Activated CD4-positive, alpha-beta memory T cell treated with anti-CD3 and anti-CD28 coated beads, Interleukin-2, amount 10 ng/mL, durations not matched to agents 7 days and 5 days (primary cell): ENCODE results near the gene PPP1R16B. TPM values are rescaled to one million over a fixed set of nuclear protein-coding genes. Genes with fewer than 3 reads are reported as not detected.
"Not testable (repeated sequence)": the region's sequence is repeated elsewhere in the genome, so short reads cannot be mapped to it uniquely, and the experiment has no call there.

Source experiments
- CTCF ChIA-PET: fragments of 350-600 bp; sonication (Branson Sonifier 250); formaldehyde crosslinking; loops from one replicate; lab custom pipeline; 2021; ENCODE audit warnings: antibody characterized with exemption, inconsistent platforms; lab: Charles Lee
- POLR2A ChIA-PET: fragments of 350-600 bp; sonication (Branson Sonifier 250); formaldehyde crosslinking; loops from one replicate; lab custom pipeline; 2021; ENCODE audit warnings: antibody characterized with exemption; lab: Charles Lee
- DNase-seq: peaks from one replicate; pipeline ENCODE4 v3.0.0-alpha.2; 2020
- H3K27ac Mint-ChIP-seq: one replicate; pipeline ENCODE4 v1.8.0; 2021; ENCODE audit warnings: mild to moderate bottlenecking, mixed read lengths
- H3K27me3 Mint-ChIP-seq: one replicate; pipeline ENCODE4 v1.8.0; 2021; ENCODE audit warnings: mixed read lengths
- H3K36me3 Mint-ChIP-seq: one replicate; pipeline ENCODE4 v1.8.0; 2021; ENCODE audit warnings: low read depth, mixed read lengths
- H3K4me1 Mint-ChIP-seq: one replicate; pipeline ENCODE4 v1.8.0; 2021; ENCODE audit warnings: mixed read lengths
- H3K4me3 Mint-ChIP-seq: one replicate; pipeline ENCODE4 v1.8.0; 2021; ENCODE audit warnings: mild to moderate bottlenecking, mixed read lengths
- H3K9me3 Mint-ChIP-seq: one replicate; pipeline ENCODE4 v1.8.0; 2021; ENCODE audit warnings: mixed read lengths
- total RNA-seq, 2 experiments: library from RNA; stranded (reverse); gene quantifications; one replicate each; pipeline ENCODE4 v1.2.3, GENCODE V29; 2021

The PPP1R16B gene
- total RNA-seq, 2 experiments from 2014 or later = 113 to 119 TPM

DNA sequence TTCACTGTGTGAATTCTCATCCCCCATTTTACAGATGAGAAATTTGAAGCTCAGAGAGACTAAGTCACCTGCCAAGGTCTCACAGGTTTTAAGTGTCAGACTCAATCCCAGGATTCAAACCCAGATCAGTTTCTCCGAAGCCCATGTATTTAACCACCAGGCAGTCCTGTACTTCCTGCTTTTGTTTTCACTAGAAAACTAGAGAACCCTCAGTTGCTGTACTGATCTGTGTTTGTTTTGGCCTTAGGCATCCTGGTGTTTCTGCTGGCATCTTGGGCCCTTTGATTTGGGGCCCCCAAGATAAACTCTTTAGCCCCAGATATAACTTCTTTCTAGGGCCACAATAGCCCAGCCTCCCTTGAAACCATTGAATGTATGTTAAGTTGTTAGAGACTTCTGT lies 36.5 kb downstream of the PPP1R16B start:
- ChIA-PET POLR2A (interaction anchor here (1.3 to 5.3 kb wide), 6 partner anchors 10 to 84 kb away, joined by 3 to 60 read pairs (median 4); partner anchors contain the start of genes FAM83D and PPP1R16B), CTCF (interaction anchor here (0.7 to 1.9 kb wide), 2 partner anchors 35 to 121 kb away, joined by 4 to 5 read pairs; no protein-coding TSS in a partner anchor)
- H3K4me1 Mint-ChIP-seq = peaks cover 70% of the 10 kb centered on the region
- no peak for DNase-seq
- peak overlapping the region; percentile 49 for H3K4me3 Mint-ChIP-seq
- no peaks in the 10 kb centered on the region for H3K27me3 Mint-ChIP-seq
- peak overlapping the region; percentile 80 for H3K27ac Mint-ChIP-seq
- H3K9me3 Mint-ChIP-seq = no peaks in the 10 kb centered on the region
- H3K36me3 Mint-ChIP-seq = peaks cover 63% of the 10 kb centered on the region

DNA sequence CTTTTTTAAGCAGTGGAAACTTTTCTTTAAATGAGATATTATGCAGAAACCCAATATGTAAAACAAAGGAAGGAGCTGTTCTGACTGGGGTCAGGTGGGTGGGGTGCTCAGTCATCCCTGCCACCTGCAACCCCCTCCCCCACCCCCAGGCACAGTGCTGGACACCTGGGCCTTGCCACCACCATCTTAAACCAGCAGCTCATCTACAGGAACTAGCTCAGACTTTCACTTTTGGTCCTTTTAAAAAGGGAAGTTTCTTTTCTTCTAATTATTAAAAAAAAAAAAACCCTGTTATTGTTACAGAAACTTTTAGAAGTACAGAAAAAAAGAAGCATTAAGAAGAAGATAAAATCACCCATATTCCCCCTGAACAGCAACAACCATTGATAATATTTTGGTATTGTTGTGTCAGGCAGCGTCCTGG lies 37.1 kb downstream of the PPP1R16B start:
- Mint-ChIP-seq H3K9me3 (no peaks in the 10 kb centered on the region), H3K36me3 (peaks cover 67% of the 10 kb centered on the region), H3K4me1 (peaks cover 74% of the 10 kb centered on the region), H3K27me3 (no peaks in the 10 kb centered on the region), H3K4me3 (peak overlapping the region; percentile 8), H3K27ac (peak overlapping the region; percentile 80)
- ChIA-PET CTCF (interaction anchor here (0.5 to 1.9 kb wide), 6 partner anchors 8 to 121 kb away, joined by 3 to 5 read pairs (median 4); partner anchors contain the start of gene PPP1R16B), POLR2A (interaction anchor here (1.2 to 5.3 kb wide), 8 partner anchors 11 to 84 kb away, joined by 3 to 60 read pairs (median 4); partner anchors contain the start of genes FAM83D and PPP1R16B)
- peak; percentile 39 for DNase-seq

DNA sequence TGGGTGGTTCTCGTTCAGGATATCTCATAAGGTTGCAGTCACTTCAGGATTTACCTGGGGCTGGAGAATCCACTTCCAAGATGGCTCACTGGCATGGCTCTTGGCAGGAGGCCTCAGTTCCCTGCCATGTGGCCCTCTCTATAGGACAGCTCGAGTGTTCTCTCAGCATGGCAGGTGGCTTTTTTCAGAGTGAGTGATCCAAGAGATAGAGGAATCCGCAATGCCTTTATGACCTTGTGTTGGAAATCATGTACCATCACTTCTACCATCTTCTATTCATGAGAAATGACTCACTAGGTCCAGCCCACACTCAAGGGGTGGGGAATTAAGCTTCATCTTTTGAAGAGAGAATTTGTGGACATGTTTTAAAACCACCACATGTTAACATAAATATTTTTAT lies 37.8 kb downstream of the PPP1R16B start:
- H3K4me1 Mint-ChIP-seq = peaks cover 78% of the 10 kb centered on the region
- CTCF ChIA-PET = interaction anchor here (0.9 to 1.9 kb wide), 5 partner anchors 9 to 38 kb away, joined by 4 to 5 read pairs (median 4); partner anchors contain the start of gene PPP1R16B
- POLR2A ChIA-PET = interaction anchor here (1.1 to 5.3 kb wide), 6 partner anchors 10 to 83 kb away, joined by 3 to 60 read pairs (median 4); partner anchors contain the start of genes FAM83D and PPP1R16B
- H3K27me3 Mint-ChIP-seq = no peaks in the 10 kb centered on the region
- no peaks in the 10 kb centered on the region for H3K9me3 Mint-ChIP-seq
- peak overlapping the region; percentile 14 for H3K4me3 Mint-ChIP-seq
- peak overlapping the region; percentile 80 for H3K27ac Mint-ChIP-seq
- DNase-seq = no peak
- peaks cover 70% of the 10 kb centered on the region for H3K36me3 Mint-ChIP-seq

DNA sequence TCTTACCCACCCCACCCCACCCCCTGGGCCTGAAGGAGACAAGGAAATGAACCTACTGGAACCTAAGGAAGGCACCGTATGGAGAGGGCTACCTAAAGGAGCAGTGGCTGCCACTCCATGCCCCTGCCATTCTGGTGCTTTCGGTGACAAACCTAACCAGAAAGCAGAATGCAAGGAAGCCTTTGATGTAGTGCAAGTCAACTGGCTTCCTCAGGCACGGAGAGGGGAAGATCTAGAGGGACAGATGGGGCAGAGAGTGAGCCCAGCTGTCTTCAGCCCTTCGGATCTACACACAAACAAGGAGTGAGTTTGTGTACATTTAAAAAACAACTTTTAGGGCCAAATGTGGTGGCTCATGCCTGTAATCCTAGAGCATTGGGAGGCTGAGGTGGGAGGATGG lies 39.5 kb downstream of the PPP1R16B start:
- H3K36me3 Mint-ChIP-seq = peaks cover 72% of the 10 kb centered on the region

DNA sequence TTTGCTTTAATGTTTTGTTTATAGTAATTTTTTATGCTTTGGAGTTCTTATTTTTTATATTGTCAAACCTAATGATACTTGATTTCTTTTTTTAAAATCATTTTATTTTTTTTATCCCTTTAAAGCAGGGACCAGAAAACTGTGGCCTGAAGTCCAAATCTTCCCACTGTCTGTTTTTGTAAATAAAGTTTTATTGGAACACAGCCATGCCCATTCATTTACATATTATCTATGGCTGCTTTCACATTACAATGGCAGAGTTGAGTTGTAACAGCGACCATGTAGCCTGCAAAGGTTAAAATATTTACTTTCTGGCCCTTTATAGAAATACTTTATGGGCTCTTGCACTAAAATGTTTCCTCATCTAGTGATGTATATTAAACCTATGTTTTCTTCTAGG lies 42.3 kb downstream of the PPP1R16B start:
- peaks cover 75% of the 10 kb centered on the region for H3K36me3 Mint-ChIP-seq
- ChIA-PET CTCF (no interaction called here), POLR2A (no interaction called here)
- no peak for DNase-seq
- no peak overlapping the region for H3K4me3 Mint-ChIP-seq
- no peaks in the 10 kb centered on the region for H3K9me3 Mint-ChIP-seq
- peaks cover 59% of the 10 kb centered on the region for H3K4me1 Mint-ChIP-seq
- H3K27me3 Mint-ChIP-seq = no peaks in the 10 kb centered on the region
- no peak overlapping the region for H3K27ac Mint-ChIP-seq

More for the DNA sequence above, 39.5 kb downstream of the PPP1R16B start:
- no peak overlapping the region for H3K4me3 Mint-ChIP-seq
- no peaks in the 10 kb centered on the region for H3K9me3 Mint-ChIP-seq
- ChIA-PET POLR2A (interaction anchor here (0.8 to 5.3 kb wide), 3 partner anchors 12 to 39 kb away, joined by 3 to 60 read pairs (median 57); partner anchors contain the start of gene PPP1R16B), CTCF (interaction anchor here (1.3 kb wide), 2 partner anchors 15 to 48 kb away, joined by 3 to 4 read pairs; no protein-coding TSS in a partner anchor)
- H3K27ac Mint-ChIP-seq = peak overlapping the region; percentile 68
- DNase-seq = no peak
- H3K4me1 Mint-ChIP-seq = peaks cover 80% of the 10 kb centered on the region
- no peaks in the 10 kb centered on the region for H3K27me3 Mint-ChIP-seq

DNA sequence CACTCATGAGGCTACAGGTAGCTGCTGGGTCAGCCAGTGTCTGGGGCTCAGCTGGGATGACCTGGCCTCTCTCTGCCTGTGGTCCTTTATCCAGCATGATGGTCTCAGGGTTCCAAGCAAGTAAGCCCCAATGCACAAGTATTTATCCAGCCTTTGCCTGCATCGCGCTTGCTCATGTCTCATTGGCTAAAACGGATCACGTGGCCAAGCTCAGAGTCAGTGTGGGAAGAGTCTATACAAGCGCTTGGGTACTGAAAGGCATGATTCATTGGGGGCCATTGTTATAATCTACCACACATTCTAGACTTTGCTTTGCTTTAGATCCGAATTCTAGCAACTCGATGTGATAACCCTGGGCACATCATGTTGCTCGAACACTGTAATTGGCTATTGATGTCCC lies 48.3 kb downstream of the PPP1R16B start:
- no peak overlapping the region for H3K4me3 Mint-ChIP-seq
- DNase-seq = no peak
- H3K36me3 Mint-ChIP-seq = peaks cover 66% of the 10 kb centered on the region
- H3K9me3 Mint-ChIP-seq = no peaks in the 10 kb centered on the region
- no peak overlapping the region for H3K27ac Mint-ChIP-seq
- no peaks in the 10 kb centered on the region for H3K27me3 Mint-ChIP-seq
- ChIA-PET CTCF (interaction anchor here (1.3 kb wide), 1 partner anchor 196 kb away, joined by 4 read pairs; no protein-coding TSS in a partner anchor), POLR2A (interaction anchor here (1.0 to 1.2 kb wide), 2 partner anchors 9 to 11 kb away, joined by 3 to 4 read pairs; no protein-coding TSS in a partner anchor)
- H3K4me1 Mint-ChIP-seq = peaks cover 60% of the 10 kb centered on the region

DNA sequence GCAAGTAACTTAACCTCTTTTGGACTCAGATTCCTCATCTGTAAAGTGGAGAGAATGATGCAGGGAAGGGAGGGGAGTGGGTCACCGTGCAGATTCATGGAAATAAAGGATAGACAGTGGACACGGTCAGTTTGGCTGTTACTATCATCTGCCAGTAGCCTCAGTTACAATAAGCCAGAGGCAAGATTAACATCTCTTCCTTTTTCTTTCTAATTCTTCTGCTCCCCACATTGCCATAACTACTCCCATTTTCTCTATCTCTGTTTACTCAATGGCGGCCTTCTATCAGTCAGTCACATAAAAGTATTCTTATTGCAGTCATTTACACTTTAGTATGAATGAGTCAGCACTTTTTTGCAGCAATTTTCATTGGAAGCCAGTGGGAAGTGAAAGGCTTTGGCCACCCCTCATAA lies 49.2 kb downstream of the PPP1R16B start:
- Mint-ChIP-seq H3K4me3 (no peak overlapping the region), H3K9me3 (no peaks in the 10 kb centered on the region), H3K36me3 (peaks cover 58% of the 10 kb centered on the region), H3K4me1 (peaks cover 61% of the 10 kb centered on the region), H3K27ac (no peak overlapping the region), H3K27me3 (no peaks in the 10 kb centered on the region)
- no peak for DNase-seq
- CTCF ChIA-PET = interaction anchor here (1.3 kb wide), 1 partner anchor 195 kb away, joined by 4 read pairs; no protein-coding TSS in a partner anchor
- POLR2A ChIA-PET = interaction anchor here (0.8 to 1.1 kb wide), 2 partner anchors 9 to 50 kb away, joined by 3 read pairs; partner anchors contain the start of gene PPP1R16B

DNA sequence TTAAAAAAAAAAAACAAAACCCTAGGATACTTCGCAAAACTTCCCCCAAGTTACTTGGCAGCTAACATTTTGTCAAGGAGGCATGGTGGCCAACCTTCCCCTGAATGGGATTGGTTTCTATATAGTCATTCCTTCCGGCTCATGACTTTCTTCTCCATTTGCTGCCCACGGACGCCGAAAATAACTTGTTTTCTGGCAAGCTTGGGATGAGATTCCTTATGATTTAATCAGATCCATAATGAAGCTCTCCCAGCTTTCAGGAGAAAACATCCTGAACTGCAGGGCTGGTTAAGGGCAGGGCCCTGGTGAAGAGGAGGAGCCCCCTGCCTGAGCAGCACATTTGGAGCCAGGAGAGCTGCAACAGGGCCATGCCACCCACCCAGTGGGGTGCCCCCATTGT lies 49.9 kb downstream of the PPP1R16B start:
- no peak overlapping the region for H3K27ac Mint-ChIP-seq
- POLR2A ChIA-PET = interaction anchor here (0.8 to 1.5 kb wide), 3 partner anchors 10 to 50 kb away, joined by 3 to 6 read pairs (median 3); partner anchors contain the start of gene PPP1R16B
- H3K36me3 Mint-ChIP-seq = peaks cover 51% of the 10 kb centered on the region
- H3K27me3 Mint-ChIP-seq = no peaks in the 10 kb centered on the region
- peaks cover 64% of the 10 kb centered on the region for H3K4me1 Mint-ChIP-seq
- CTCF ChIA-PET = interaction anchor here (1.3 kb wide), 2 partner anchors 12 to 194 kb away, joined by 3 to 4 read pairs; no protein-coding TSS in a partner anchor
- H3K4me3 Mint-ChIP-seq = no peak overlapping the region
- DNase-seq = no peak
- H3K9me3 Mint-ChIP-seq = no peaks in the 10 kb centered on the region

DNA sequence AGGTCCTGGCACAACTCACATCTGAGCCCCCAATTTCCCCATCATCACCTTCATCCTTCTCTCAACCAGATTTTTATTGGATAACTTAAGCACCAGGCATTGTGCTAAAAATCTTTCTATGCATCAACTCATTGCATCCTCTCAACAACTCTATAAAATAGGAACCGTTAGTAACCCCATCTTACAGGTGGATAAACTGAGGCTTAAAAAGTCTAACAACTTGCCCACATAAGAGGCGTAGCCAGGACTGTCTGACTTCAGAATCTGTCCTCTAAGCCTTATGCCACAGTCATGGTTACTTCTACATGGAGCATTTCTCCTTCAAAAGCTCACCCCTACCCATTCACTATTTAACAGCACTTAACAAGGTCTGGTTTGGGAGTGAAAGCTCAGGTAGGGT lies 51.1 kb downstream of the PPP1R16B start:
- Mint-ChIP-seq H3K27ac (peak overlapping the region; percentile 52), H3K27me3 (no peaks in the 10 kb centered on the region), H3K4me1 (peaks cover 73% of the 10 kb centered on the region), H3K9me3 (no peaks in the 10 kb centered on the region), H3K36me3 (peaks cover 49% of the 10 kb centered on the region), H3K4me3 (no peak overlapping the region)
- no peak for DNase-seq
- ChIA-PET POLR2A (interaction anchor here (1.1 to 1.5 kb wide), 3 partner anchors 12 to 51 kb away, joined by 3 to 6 read pairs (median 3); partner anchors contain the start of gene PPP1R16B), CTCF (interaction anchor here (1.3 kb wide), 1 partner anchor 11 kb away, joined by 3 read pairs; no protein-coding TSS in a partner anchor)

DNA sequence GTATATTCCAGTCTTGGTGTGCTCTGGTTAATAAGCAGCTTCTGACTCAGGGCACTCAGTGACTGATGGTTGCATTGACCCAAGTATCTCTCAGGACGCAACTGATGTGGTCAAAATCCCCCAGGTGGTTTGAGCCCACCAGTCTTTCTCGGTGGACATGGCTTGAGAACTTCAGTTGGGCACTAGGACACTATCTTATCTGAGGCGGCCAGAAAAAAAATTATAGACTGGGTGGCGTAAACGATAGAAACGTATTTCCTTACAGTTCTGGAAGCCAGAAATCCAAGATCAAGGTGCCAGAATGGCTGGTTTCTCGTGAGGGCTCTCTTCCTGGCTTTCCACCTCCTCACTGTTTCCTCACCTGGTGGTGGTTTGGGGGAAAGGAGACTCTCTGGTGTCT lies 52.2 kb downstream of the PPP1R16B start:
- H3K27ac Mint-ChIP-seq = no peak overlapping the region
- no peak overlapping the region for H3K4me3 Mint-ChIP-seq
- ChIA-PET CTCF (interaction anchor here (1.6 to 2.1 kb wide), 2 partner anchors 14 to 17 kb away, joined by 3 to 6 read pairs; no protein-coding TSS in a partner anchor), POLR2A (interaction anchor here (1.1 to 2.8 kb wide), 2 partner anchors 13 to 16 kb away, joined by 3 to 26 read pairs; no protein-coding TSS in a partner anchor)
- DNase-seq = no peak
- peaks cover 77% of the 10 kb centered on the region for H3K4me1 Mint-ChIP-seq
- no peaks in the 10 kb centered on the region for H3K27me3 Mint-ChIP-seq
- peaks cover 43% of the 10 kb centered on the region for H3K36me3 Mint-ChIP-seq
- H3K9me3 Mint-ChIP-seq = no peaks in the 10 kb centered on the region

DNA sequence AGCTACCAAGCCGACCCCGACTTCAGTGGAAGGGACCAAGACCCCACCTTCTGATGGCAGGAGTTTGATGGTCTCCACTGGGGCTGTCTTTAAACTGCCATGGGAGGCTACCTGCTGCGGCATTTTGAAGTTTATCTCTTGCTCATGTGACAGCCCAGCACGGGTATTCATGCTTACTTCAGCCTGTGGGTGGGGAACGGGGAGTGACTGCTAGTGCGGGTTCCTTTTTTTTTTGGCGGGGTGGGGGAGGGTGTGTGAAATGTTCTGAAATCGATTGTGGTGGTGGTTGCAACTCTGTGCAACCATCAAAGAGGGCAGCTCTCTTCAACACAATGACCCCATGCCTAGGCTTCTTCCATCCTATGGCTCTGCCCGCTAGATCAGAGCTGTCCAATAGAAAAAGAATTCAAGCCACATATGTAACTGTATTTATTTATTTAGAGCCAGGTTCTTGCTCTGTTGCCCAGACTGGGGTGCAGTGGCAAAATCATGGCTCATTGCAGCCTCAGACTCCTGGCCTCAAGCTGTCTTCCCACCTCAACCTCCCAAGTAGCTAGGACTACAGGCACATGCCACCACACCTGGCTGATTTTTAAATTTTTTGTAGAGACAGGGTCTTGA lies 53.7 kb downstream of the PPP1R16B start:
- CTCF ChIA-PET = interaction anchor here (0.9 to 2.1 kb wide), 5 partner anchors 12 to 16 kb away, joined by 3 to 6 read pairs (median 4); no protein-coding TSS in a partner anchor
- DNase-seq = no peak
- POLR2A ChIA-PET = interaction anchor here (1.4 to 2.8 kb wide), 4 partner anchors 12 to 54 kb away, joined by 4 to 26 read pairs (median 6); partner anchors contain the start of gene PPP1R16B
- Mint-ChIP-seq H3K4me3 (no peak overlapping the region), H3K27ac (peak overlapping the region; percentile 50), H3K27me3 (no peaks in the 10 kb centered on the region), H3K4me1 (peaks cover 84% of the 10 kb centered on the region), H3K9me3 (no peaks in the 10 kb centered on the region), H3K36me3 (peaks cover 39% of the 10 kb centered on the region)

DNA sequence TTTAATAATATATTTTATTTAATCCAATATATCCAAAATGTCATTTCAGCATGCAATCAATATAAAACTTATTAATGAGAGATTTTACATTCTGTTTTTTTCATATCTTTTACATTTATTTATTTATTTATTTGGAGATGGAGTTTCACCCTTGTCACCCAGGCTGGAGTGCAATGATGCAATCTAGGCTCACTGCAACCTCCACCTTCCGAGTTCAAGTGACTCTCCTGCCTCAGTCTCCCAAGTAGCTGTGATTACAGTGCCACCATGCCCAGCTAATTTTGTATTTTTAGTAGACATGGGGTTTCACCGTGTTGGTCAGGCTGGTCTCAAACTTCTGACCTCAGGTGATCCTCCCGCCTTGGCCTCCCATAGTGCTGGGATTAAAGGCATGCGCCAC lies 54.4 kb downstream of the PPP1R16B start:
- H3K36me3 Mint-ChIP-seq = peaks cover 34% of the 10 kb centered on the region
- H3K27me3 Mint-ChIP-seq, H3K4me3 Mint-ChIP-seq, H3K27ac Mint-ChIP-seq, H3K9me3 Mint-ChIP-seq, DNase-seq: not testable (repeated sequence)
- peaks cover 81% of the 10 kb centered on the region for H3K4me1 Mint-ChIP-seq
- CTCF ChIA-PET = interaction anchor here (1.2 to 1.4 kb wide), 3 partner anchors 13 to 15 kb away, joined by 3 to 4 read pairs (median 4); no protein-coding TSS in a partner anchor
- POLR2A ChIA-PET = interaction anchor here (1.2 to 2.8 kb wide), 5 partner anchors 11 to 54 kb away, joined by 4 to 26 read pairs (median 7); partner anchors contain the start of gene PPP1R16B
